IMR-90 (cell line): ENCODE measurements around the gene HMGCLL1. TPM values are rescaled to one million over a fixed set of nuclear protein-coding genes. Genes with fewer than 3 reads are reported as not detected.

Source experiments
- ATAC-seq: fragments of 200-7000 bp; cut with Tn5 transposase; 2 replicates; pipeline ENCODE4 v1.9.1; 2020; ENCODE audit warnings: low read depth, mild to moderate bottlenecking, moderate library complexity
- BruUV-seq: library from RNA; stranded (reverse); fragments of 400-500 nt; replicated peaks from 2 replicates; lab custom pipeline; 2021; lab: Mats Ljungman, UMichigan
- CTCF ChIA-PET: fragments of 300-600 bp; formaldehyde crosslinking; extraction: SDS; loops from one replicate; lab custom pipeline; 2021; ENCODE audit warnings: antibody characterized with exemption; lab: Yijun Ruan, JAX
- POLR2A ChIA-PET: fragments of 300-600 bp; sonication (Branson Sonifier 250); formaldehyde crosslinking; loops from one replicate; lab custom pipeline; 2022; ENCODE audit warnings: antibody characterized with exemption; ENCODE audit not compliant: unreplicated experiment; lab: Charles Lee
- DNase-seq: peaks from one replicate; pipeline ENCODE4 v3.0.0; 2013
- H2AFZ ChIP-seq: replicated peaks from 2 replicates; pipeline ENCODE3; 2013; ENCODE audit warnings: low read length, mild to moderate bottlenecking; ENCODE audit not compliant: poor library complexity
- H2AK5ac ChIP-seq: 2 replicates; pipeline ENCODE4 v1.6.1; 2013; ENCODE audit warnings: low read depth, low read length, inconsistent platforms
- H2AK9ac ChIP-seq: replicated peaks from 2 replicates; pipeline ENCODE3; 2013; ENCODE audit warnings: mild to moderate bottlenecking, low read depth, low read length, moderate library complexity; ENCODE audit not compliant: poor library complexity
- H2BK120ac ChIP-seq: 2 replicates; pipeline ENCODE4 v1.6.1; 2013; ENCODE audit warnings: low read depth, low read length, inconsistent platforms
- H2BK15ac ChIP-seq: 3 replicates; pipeline ENCODE4 v1.6.1; 2013; ENCODE audit warnings: low read depth, low read length, inconsistent platforms
- H2BK20ac ChIP-seq: 2 replicates; pipeline ENCODE4 v1.6.1; 2013; ENCODE audit warnings: low read depth, mild to moderate bottlenecking, inconsistent platforms, low read length, moderate library complexity
- H2BK5ac ChIP-seq: 2 replicates; pipeline ENCODE4 v1.6.1; 2013; ENCODE audit warnings: mild to moderate bottlenecking, low read depth, low read length, inconsistent platforms; ENCODE audit not compliant: poor library complexity, severe bottlenecking
- H3K14ac ChIP-seq: replicated peaks from 2 replicates; pipeline ENCODE4 v1.6.1; 2013; ENCODE audit warnings: low read depth, low read length, inconsistent platforms
- H3K18ac ChIP-seq: 2 replicates; pipeline ENCODE4 v1.6.1; 2013; ENCODE audit warnings: low read depth, low read length, control low read depth
- H3K23ac ChIP-seq: 2 replicates; pipeline ENCODE4 v1.6.1; 2013; ENCODE audit warnings: low read depth, low read length, inconsistent platforms
- H3K27ac ChIP-seq: 2 replicates; pipeline ENCODE4 v1.5.1; 2013; ENCODE audit warnings: mild to moderate bottlenecking, control low read depth, low read length; ENCODE audit not compliant: insufficient read depth
- H3K27me3 ChIP-seq: 2 replicates; pipeline ENCODE4 v1.6.1; 2013; ENCODE audit warnings: low read length; ENCODE audit not compliant: control insufficient read depth, insufficient read depth
- H3K36me3 ChIP-seq: 2 replicates; pipeline ENCODE4 v1.6.1; 2013; ENCODE audit warnings: low read length, mixed read lengths; ENCODE audit not compliant: control insufficient read depth, insufficient read depth
- H3K4ac ChIP-seq: 2 replicates; pipeline ENCODE4 v1.6.1; 2013; ENCODE audit warnings: low read depth, low read length, inconsistent platforms
- H3K4me1 ChIP-seq: 2 replicates; pipeline ENCODE4 v1.6.1; 2013; ENCODE audit warnings: low read length, mixed read lengths; ENCODE audit not compliant: control insufficient read depth, insufficient read depth
- H3K4me2 ChIP-seq: 2 replicates; pipeline ENCODE4 v1.6.1; 2013; ENCODE audit warnings: low read depth, mild to moderate bottlenecking, control low read depth, low read length, moderate library complexity
- H3K4me3 ChIP-seq: 2 replicates; pipeline ENCODE4 v1.5.1; 2013; ENCODE audit warnings: low read depth, mild to moderate bottlenecking, control low read depth, low read length, moderate library complexity; ENCODE audit not compliant: insufficient read depth
- H3K56ac ChIP-seq: 2 replicates; pipeline ENCODE4 v1.6.1; 2013; ENCODE audit warnings: low read length, inconsistent platforms; ENCODE audit not compliant: insufficient read depth; ENCODE audit errors: extremely low read depth
- H3K79me1 ChIP-seq, 2 experiments: 2 replicates each; pipeline ENCODE4 v1.6.1; 2013; ENCODE audit warnings: low read length in 2 of 2, inconsistent platforms in 1 of 2, low read depth in 1 of 2
- H3K9ac ChIP-seq: 2 replicates; pipeline ENCODE4 v1.6.1; 2013; ENCODE audit warnings: low read depth, low read length, control low read depth
- H3K9me1 ChIP-seq: 2 replicates; pipeline ENCODE4 v1.6.1; 2013; ENCODE audit warnings: low read length, inconsistent platforms; ENCODE audit not compliant: insufficient read depth
- H3K9me3 ChIP-seq: 2 replicates; pipeline ENCODE4 v1.6.1; 2013; ENCODE audit warnings: low read length; ENCODE audit not compliant: control insufficient read depth, insufficient read depth
- H4K20me1 ChIP-seq: 2 replicates; pipeline ENCODE4 v1.6.1; 2013; ENCODE audit warnings: low read length, inconsistent platforms; ENCODE audit not compliant: insufficient read depth
- H4K5ac ChIP-seq: 2 replicates; pipeline ENCODE4 v1.6.1; 2013; ENCODE audit warnings: mild to moderate bottlenecking, low read depth, low read length, control low read depth
- H4K8ac ChIP-seq, 2 experiments: 2 replicates each; pipeline ENCODE4 v1.6.1; 2013; ENCODE audit warnings: low read depth in 2 of 2, low read length in 2 of 2, control low read depth in 1 of 2, inconsistent platforms in 1 of 2
- H4K91ac ChIP-seq: 2 replicates; pipeline ENCODE4 v1.6.1; 2013; ENCODE audit warnings: low read depth, low read length, inconsistent platforms; ENCODE audit not compliant: insufficient read depth
- BHLHE40 ChIP-seq: fragments of 150-350 bp; IDR thresholded peaks from 2 replicates; pipeline ENCODE4 v1.6.1; 2016; ENCODE audit warnings: mild to moderate bottlenecking, low read depth, low read length
- FOS ChIP-seq: fragments of 150-350 bp; IDR thresholded peaks from 2 replicates; pipeline ENCODE4 v1.6.1; 2016; ENCODE audit warnings: low read depth, low read length
- MXI1 ChIP-seq: IDR thresholded peaks from 2 replicates; pipeline ENCODE4 v1.6.1; 2012; ENCODE audit warnings: low read depth, mild to moderate bottlenecking, low read length, moderate library complexity, borderline replicate concordance
- POLR2A ChIP-seq: IDR thresholded peaks from 2 replicates; pipeline ENCODE4 v1.6.1; 2012; ENCODE audit warnings: mild to moderate bottlenecking, low read depth, low read length
- RFX5 ChIP-seq: IDR thresholded peaks from 2 replicates; pipeline ENCODE4 v1.8.0; 2012; ENCODE audit warnings: low read depth, mild to moderate bottlenecking, low read length, moderate library complexity
- USF2 ChIP-seq: fragments of 150-350 bp; IDR thresholded peaks from 2 replicates; pipeline ENCODE4 v1.6.1; 2017; ENCODE audit warnings: mild to moderate bottlenecking, antibody characterized with exemption, low read length, low read depth
- WGBS, 2 experiments: methylation state at CpG; one replicate each; pipeline versions ENCODE4 v1.1.5 to v1.1.7; 2013; ENCODE audit warnings: missing lambda C conversion rate in 2 of 2; ENCODE audit not compliant: insufficient read length in 1 of 2; ENCODE audit errors: extremely low coverage in 2 of 2; 5-methylcytosine and 5-hydroxymethylcytosine counted together
- dilution Hi-C: fragments of 300-500 bp; cut with HindIII; formaldehyde crosslinking; loops from one replicate; pipeline ENCODE4 v1.14.3; 2018; ENCODE audit warnings: low sequenced_read_pairs; ENCODE audit not compliant: unreplicated experiment
- in situ Hi-C: fragments of 300-500 bp; cut with MboI; formaldehyde crosslinking; loops from 3 replicates; pipeline ENCODE4 v1.14.3; 2019; ENCODE audit warnings: low sequenced_read_pairs, inconsistent platforms, mixed read lengths
- intact Hi-C: fragments of 100-400 bp; cut with micrococcal nuclease; formaldehyde crosslinking; loops from 2 replicates; pipeline ENCODE4 v1.10.0; 2022
- polyA plus RNA-seq, 3 experiments: library from polyadenylated mRNA; depleted of rRNA; stranded (reverse); fragments of >200 nt; gene quantifications; 2 replicates each; pipeline ENCODE4 v1.2.3, GENCODE V29; 2012; ENCODE audit warnings: low replicate concordance in 1 of 3
- total RNA-seq: library from RNA; depleted of rRNA; stranded (reverse); fragments of >200 nt; gene quantifications from 2 replicates; pipeline ENCODE4 v1.2.3, GENCODE V29; 2012

HMGCLL1 gene
- total and polyA plus RNA-seq, 2 of the 4 experiments (the other 2 are of a cell fraction): 0.03 TPM; not detected in 1

- H4K20me1 ChIP-seq: no peaks in the 10 kb centered on the region
- no peak overlapping the region for H3K4ac ChIP-seq
- H2BK5ac ChIP-seq: no peak overlapping the region
- no peak overlapping the region for H3K56ac ChIP-seq
- no peaks in the 10 kb centered on the region for H3K79me1 ChIP-seq
- H3K9me1 ChIP-seq: no peaks in the 10 kb centered on the region
- no peak overlapping the region for H3K18ac ChIP-seq
- no CpG with 5 or more reads among the region's 1 CpG for WGBS, 2 experiments
- ChIA-PET CTCF (no interaction called here), POLR2A (interaction anchor here (0.6 to 0.7 kb wide), 2 partner anchors 10 to 282 kb away, joined by 6 read pairs; partner anchors contain the start of gene HMGCLL1)
- H4K5ac ChIP-seq: no peak overlapping the region
- no peak overlapping the region for H2BK20ac ChIP-seq
- H4K8ac ChIP-seq: no peak overlapping the region
- no peaks in the 10 kb centered on the region for H3K9me3 ChIP-seq
- intact Hi-C loops: no loop called here
- H3K27ac ChIP-seq: no peak overlapping the region
- no TSS peak for BruUV-seq
- H2BK120ac ChIP-seq: no peak overlapping the region
- no peak overlapping the region for H3K4me3 ChIP-seq
- no peak overlapping the region for H2BK15ac ChIP-seq
- no peak overlapping the region for H3K23ac ChIP-seq
- no peak overlapping the region for H2AFZ ChIP-seq
- no peak overlapping the region for H3K4me2 ChIP-seq
- no peak overlapping the region for H3K9ac ChIP-seq
- DNase-seq (no peak), ATAC-seq (no peak; the same call in 1 of the 2 replicates)
- H2AK5ac ChIP-seq: no peak overlapping the region
- TF ChIP-seq FOS (no peak), BHLHE40 (no peak), MXI1 (no peak), RFX5 (no peak), USF2 (no peak), POLR2A (no peak)
- no peaks in the 10 kb centered on the region for H3K36me3 ChIP-seq
- H3K4me1 ChIP-seq: no peaks in the 10 kb centered on the region
- no peak overlapping the region for H2AK9ac ChIP-seq
- dilution Hi-C loops: no loop called here
- H4K91ac ChIP-seq: no peak overlapping the region
- H3K14ac ChIP-seq: no peak overlapping the region
- in situ Hi-C loops: no loop called here
- peaks cover 2% of the 10 kb centered on the region; the same call in 1 of the 2 replicates for H3K27me3 ChIP-seq
Observed at GRCh38 chr6:55568808-55569439, 10.1 kb downstream of the HMGCLL1 start.
